HG02642 (cell line): Measurements from ENCODE around the gene IMPA2.
"Not testable (repeated sequence)": the region's sequence is repeated elsewhere in the genome, so short reads cannot be mapped to it uniquely, and the experiment has no call there.

Source experiments
- ATAC-seq: cut with Tn5 transposase; IDR thresholded peaks from one replicate; pipeline ENCODE4 v1.9.1; 2021; ENCODE audit warnings: mild to moderate bottlenecking; ENCODE audit not compliant: unreplicated experiment, poor library complexity

The IMPA2 gene

GRCh38 chr18:12021596-12021995, 40.3 kb downstream of the IMPA2 start:
- no peak for ATAC-seq

- no peak for ATAC-seq
These were observed 42.1 kb downstream of the IMPA2 start for GRCh38 chr18:12023375-12023774.

- ATAC-seq = no peak
These were observed 45.3 kb downstream of the IMPA2 start for GRCh38 chr18:12026562-12026961.

DNA sequence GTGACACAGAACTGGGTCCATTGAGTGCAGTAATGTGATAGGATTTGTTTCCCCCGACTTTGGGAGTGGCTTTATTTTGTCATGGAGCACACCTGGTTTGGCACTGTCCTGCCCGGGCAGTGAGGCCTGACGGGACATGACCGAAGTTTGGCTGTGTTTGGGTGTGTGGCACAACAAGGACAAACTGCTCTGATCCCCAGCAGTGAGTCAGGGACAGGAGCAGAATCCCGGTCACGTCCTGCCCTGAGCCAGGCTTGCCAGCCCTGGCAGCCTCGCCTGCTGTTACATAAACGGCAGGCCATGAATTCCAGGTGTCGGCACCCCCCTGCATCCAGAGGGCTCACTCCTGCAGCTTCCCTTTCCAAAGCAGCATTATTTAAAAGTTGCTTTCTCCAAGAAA, 45.7 kb downstream of the IMPA2 start:
- no peak for ATAC-seq

GRCh38 chr18:12027480-12027879, 46.2 kb downstream of the IMPA2 start:
- no peak for ATAC-seq

- ATAC-seq = no peak
These were observed 46.8 kb downstream of the IMPA2 start for GRCh38 chr18:12028040-12028628.

GRCh38 chr18:12028674-12029073, 47.4 kb downstream of the IMPA2 start:
- ATAC-seq = no peak

- no peak for ATAC-seq
These were observed 48.7 kb downstream of the IMPA2 start for GRCh38 chr18:12029786-12030584.

- no peak for ATAC-seq
These were observed 49.4 kb downstream of the IMPA2 start for GRCh38 chr18:12030670-12031069.

- ATAC-seq = no peak
These were observed 49.9 kb downstream of the IMPA2 start for GRCh38 chr18:12031181-12031580.

GRCh38 chr18:12031846-12032245, 50.5 kb downstream of the IMPA2 start:
- no peak for ATAC-seq

DNA sequence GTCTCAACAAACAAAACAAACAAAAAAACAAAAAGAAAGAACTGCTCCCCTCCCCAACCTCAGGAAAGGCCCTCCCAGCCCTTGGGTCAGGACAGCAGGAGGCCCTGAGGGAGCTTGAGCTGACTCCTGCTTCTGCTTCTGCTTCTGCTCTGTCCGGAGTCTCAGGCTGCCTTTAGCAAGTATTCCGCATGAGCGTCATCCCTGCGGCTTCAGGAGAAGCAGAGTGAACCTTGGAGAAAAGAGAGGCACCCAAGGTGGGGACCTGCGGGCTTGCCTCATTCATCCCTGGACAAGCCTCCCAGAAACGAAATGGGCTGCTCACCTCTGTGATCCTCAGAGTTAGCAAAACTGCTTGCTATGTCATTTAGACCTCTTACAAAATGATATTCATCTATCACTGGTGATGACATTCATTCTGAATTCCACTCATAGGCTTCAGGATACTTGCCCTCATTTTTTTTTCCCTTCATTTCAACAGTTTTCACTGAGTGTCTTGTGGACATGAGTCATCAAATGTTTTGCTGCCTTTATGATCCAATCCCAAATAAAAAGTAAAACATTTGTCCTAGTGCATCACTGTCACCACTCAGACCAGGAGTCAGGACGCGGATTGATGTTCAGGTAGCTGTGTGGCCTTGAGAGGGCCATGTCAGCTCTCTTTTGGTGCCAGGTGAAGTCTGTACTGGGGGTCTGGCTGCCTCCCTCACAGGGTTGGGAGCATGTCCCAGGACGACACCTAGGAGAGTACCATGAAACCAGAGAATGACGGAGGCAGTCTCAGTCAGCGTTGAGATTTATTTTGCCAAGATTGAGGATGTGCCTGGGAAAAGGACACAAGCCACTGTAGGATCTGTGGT, 51.7 kb downstream of the IMPA2 start:
- ATAC-seq = no peak

- no peak for ATAC-seq
These were observed 52.3 kb downstream of the IMPA2 start for GRCh38 chr18:12033643-12034025.

DNA sequence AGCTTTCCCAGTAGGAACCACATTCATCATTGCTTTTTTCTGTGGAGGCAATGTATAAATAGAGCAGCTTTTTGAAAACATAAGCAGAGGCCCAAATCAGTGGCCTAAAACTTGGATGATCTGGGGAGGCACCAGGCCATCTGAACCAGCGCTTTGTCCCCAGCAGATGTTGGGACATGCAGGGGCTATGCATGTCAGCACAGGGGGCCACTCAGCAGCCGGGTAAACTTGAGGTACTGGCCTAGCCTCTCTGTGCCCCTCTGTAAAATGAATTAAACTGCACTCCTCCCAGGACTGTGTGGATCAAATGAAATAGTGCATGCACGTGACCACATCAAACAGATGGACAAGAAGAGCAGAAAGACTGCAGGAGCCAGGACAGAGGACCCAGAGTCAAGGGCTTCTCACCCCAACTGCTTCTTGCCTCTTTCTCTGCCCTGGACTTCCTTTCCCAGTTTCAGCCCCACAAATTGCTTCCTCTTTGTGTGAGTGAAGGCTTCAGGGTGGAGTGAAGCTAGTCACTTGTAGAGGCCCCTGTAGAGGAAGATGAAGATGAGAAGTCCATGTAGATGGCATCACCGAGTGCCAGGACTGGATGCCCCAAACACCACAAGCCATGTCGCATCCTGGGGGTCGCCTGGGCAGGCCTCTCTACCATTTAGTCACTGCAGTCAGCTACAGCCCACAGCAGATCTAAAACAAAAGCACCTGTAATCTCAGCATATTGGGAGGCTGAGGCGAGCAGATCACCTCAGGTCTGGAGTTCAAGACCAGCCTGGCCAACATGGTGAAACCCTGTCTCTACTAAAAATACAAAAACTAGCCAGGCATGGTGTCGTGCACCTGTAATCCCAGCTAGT, 53.2 kb downstream of the IMPA2 start:
- no peak for ATAC-seq

DNA sequence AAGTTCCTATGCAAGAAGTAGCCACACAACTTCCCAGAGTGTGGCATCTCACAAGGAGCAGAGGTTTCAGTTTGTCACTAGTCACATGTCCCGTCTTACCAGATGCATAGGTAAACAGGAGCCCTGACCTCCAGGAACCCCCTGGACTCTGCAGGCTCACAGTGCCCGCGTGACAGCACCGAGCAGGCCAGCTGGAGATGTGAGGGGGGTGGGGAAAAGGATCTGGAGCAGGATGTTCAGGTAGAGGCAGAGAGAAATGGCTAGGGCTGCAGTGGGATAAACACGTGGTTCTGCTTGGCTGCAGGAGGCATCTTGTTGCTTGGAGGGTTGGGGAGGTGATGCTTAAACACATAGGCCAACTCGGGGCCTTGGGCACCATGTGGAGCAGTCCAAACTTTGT, 54.2 kb downstream of the IMPA2 start:
- ATAC-seq = no peak

GRCh38 chr18:12036201-12036751, 55.0 kb downstream of the IMPA2 start:
- ATAC-seq = no peak

GRCh38 chr18:12038082-12038638, 56.9 kb downstream of the IMPA2 start:
- no peak for ATAC-seq

- peak; percentile 86 for ATAC-seq
These were observed 57.6 kb downstream of the IMPA2 start for GRCh38 chr18:12038639-12039539.

- ATAC-seq = not testable (repeated sequence)
These were observed 58.2 kb downstream of the IMPA2 start for GRCh38 chr18:12039540-12039930.
